ENCODE measurements around the gene SLC25A23. TPM values are rescaled to one million over a fixed set of nuclear protein-coding genes. Genes with fewer than 3 reads are reported as not detected.

The SLC25A23 gene
- total and polyA plus RNA-seq, 2 of the 8 experiments (the other 6 are each of a cell fraction or from before 2014, with no cell fraction given): 18.0 to 48.1 TPM

DNA sequence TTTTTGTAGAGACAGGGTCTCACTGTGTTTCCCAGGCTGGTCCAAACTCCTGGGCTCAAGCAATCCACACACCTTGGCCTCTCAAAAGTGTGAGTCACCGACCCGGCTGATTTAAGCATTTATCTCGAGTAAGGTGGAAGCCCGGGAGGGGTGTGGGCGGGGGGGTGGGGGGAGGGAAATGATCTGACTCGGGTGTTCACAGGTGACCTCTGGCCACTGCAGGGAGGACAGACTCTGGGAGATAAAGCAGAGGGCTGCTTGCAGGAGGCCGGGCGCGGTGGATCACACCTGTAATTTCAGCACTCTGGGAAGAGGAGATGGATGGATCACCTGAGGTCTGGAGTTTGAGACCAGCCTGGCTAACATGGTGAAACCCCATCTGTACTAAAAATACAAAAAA lies 14.1 kb upstream of the SLC25A23 start:
- no peak overlapping the region for H4K8ac ChIP-seq (ENCODE audit: extremely low read depth, insufficient read depth, low read length)
- no peaks in the 10 kb centered on the region for H3K79me1 ChIP-seq (ENCODE audit: low read depth, low read length)
- H3K36me3 ChIP-seq (ENCODE audit: control insufficient read depth in 2 of 4, insufficient read depth in 4 of 4, low read length in 3 of 4): no peaks in the 10 kb centered on the region
- WGBS, 2 experiments (ENCODE audit: extremely low coverage in 1 of 2, insufficient coverage in 1 of 2, insufficient read length in 1 of 2, insufficient replicate concordance in 2 of 2, low coverage in 1 of 2, low lambda C conversion rate in 2 of 2, missing lambda C conversion rate in 1 of 2): 91% methylated on average over 4 of the region's 9 CpGs; no CpG with 5 or more reads in 1 of the 2 experiments
- H3K4me2 ChIP-seq (ENCODE audit: insufficient read depth in 1 of 2, low read depth in 2 of 2, low read length in 2 of 2): no peak overlapping the region
- no peak overlapping the region for H2BK120ac ChIP-seq (replicated peaks; ENCODE audit: low read depth, low read length)
- no peak overlapping the region for H4K91ac ChIP-seq (replicated peaks; ENCODE audit: insufficient read length, low read length)
- no peaks in the 10 kb centered on the region for H3K79me2 ChIP-seq (ENCODE audit: control insufficient read depth in 1 of 2, insufficient read depth in 2 of 2, low read length in 2 of 2)
- peaks cover 0 to 14% (median 4%) of the 10 kb centered on the region in 4 experiments; a peak in 5 of 7 replicates for H3K4me1 ChIP-seq (replicated peaks in 1 of 4; ENCODE audit: control insufficient read depth in 3 of 4, insufficient read depth in 4 of 4, low read length in 3 of 4)
- CTCF ChIA-PET (ENCODE audit: partially characterized antibody): interaction anchor here (1.3 kb wide), 1 partner anchor 8 kb away, joined by 4 read pairs; the partner anchor contains the start of gene DENND1C
- H3K4me3 ChIP-seq (ENCODE audit: extremely low read depth in 1 of 4, insufficient read depth in 2 of 4, low read depth in 3 of 4, low read length in 4 of 4): no peak overlapping the region
- H3K56ac ChIP-seq (replicated peaks; ENCODE audit: insufficient read length, low read depth, low read length): no peak overlapping the region
- POLR2A ChIA-PET (ENCODE audit: partially characterized antibody): no interaction called here
- peaks cover 14% of the 10 kb centered on the region for H3K23me2 ChIP-seq (ENCODE audit: low read depth, low read length)
- no peak overlapping the region for H2BK15ac ChIP-seq (ENCODE audit: low read length)
- no peak overlapping the region for H3K23ac ChIP-seq (ENCODE audit: insufficient read length)
- H2BK20ac ChIP-seq (ENCODE audit: low read length): no peak overlapping the region
- H3K18ac ChIP-seq (ENCODE audit: extremely low read depth, low read length): no peak overlapping the region
- no peak for FAIRE-seq
- no peaks in the 10 kb centered on the region for H3K9me3 ChIP-seq (ENCODE audit: insufficient read depth in 2 of 2, low read depth in 1 of 2, low read length in 1 of 2)
- H2BK12ac ChIP-seq (ENCODE audit: low read depth, low read length): no peak overlapping the region
- H4K20me1 ChIP-seq (replicated peaks in 1 of 2; ENCODE audit: control insufficient read depth in 1 of 2, insufficient read depth in 2 of 2, low read length in 2 of 2): no peaks in the 10 kb centered on the region
- H2BK5ac ChIP-seq (ENCODE audit: low read depth, low read length): no peak overlapping the region
- TF ChIP-seq TEAD4 (IDR thresholded peaks at IDR 0.05; ENCODE audit: low read depth, low read length) (no peak), TCF12 (IDR thresholded peaks at IDR 0.05; ENCODE audit: low read depth, low read length) (no peak), EZH2 (IDR thresholded peaks at IDR 0.05; ENCODE audit: low read depth, low read length, severe bottlenecking) (no peak), SRF (IDR thresholded peaks at IDR 0.05; ENCODE audit: low read depth, low read length) (no peak), CBX8 (IDR thresholded peaks at IDR 0.05; ENCODE audit: borderline replicate concordance, low read depth, low read length) (no peak), RAD21 (IDR thresholded peaks at IDR 0.05 in 1 of 2, conservative IDR thresholded peaks at IDR 0.05 in 1 of 2; ENCODE audit: low read depth in 2 of 2, low read length in 2 of 2) (no peak)
- no peak overlapping the region for H2AFZ ChIP-seq (ENCODE audit: low read length)
- H3K14ac ChIP-seq (ENCODE audit: insufficient read length): no peak overlapping the region
- no peak overlapping the region for H2AK5ac ChIP-seq (ENCODE audit: low read depth, low read length)
- DNase-seq (ENCODE audit: low read depth in 1 of 2, low spot score in 2 of 2): no peak
- peaks cover 0 to 16% (median 9%) of the 10 kb centered on the region in 4 experiments; a peak in 6 of 7 replicates for H3K27me3 ChIP-seq (replicated peaks in 1 of 4; ENCODE audit: control insufficient read depth in 3 of 4, extremely low read depth in 1 of 4, insufficient read depth in 3 of 4, low read length in 3 of 4)
- H4K5ac ChIP-seq (ENCODE audit: insufficient read length, low read depth, low read length): no peak overlapping the region
- no peak overlapping the region for H3K4ac ChIP-seq (replicated peaks; ENCODE audit: insufficient read length, low read depth, low read length)
- H3K9ac ChIP-seq (replicated peaks in 1 of 4; ENCODE audit: extremely low read depth in 1 of 4, low read depth in 3 of 4, low read length in 3 of 4): no peak overlapping the region
- H3K27ac ChIP-seq (ENCODE audit: low read depth, low read length): no peak overlapping the region
